Colon (tissue), 2 donors: ENCODE measurements around the gene LBHD2.

Experiments
- FAIRE-seq: peaks from 2 replicates; lab custom pipeline; 2012; peaks lifted over from hg19 to GRCh38; lab: Jason Lieb, UNC
- donor health status: control.
- donor health status: control.

The LBHD2 gene

DNA sequence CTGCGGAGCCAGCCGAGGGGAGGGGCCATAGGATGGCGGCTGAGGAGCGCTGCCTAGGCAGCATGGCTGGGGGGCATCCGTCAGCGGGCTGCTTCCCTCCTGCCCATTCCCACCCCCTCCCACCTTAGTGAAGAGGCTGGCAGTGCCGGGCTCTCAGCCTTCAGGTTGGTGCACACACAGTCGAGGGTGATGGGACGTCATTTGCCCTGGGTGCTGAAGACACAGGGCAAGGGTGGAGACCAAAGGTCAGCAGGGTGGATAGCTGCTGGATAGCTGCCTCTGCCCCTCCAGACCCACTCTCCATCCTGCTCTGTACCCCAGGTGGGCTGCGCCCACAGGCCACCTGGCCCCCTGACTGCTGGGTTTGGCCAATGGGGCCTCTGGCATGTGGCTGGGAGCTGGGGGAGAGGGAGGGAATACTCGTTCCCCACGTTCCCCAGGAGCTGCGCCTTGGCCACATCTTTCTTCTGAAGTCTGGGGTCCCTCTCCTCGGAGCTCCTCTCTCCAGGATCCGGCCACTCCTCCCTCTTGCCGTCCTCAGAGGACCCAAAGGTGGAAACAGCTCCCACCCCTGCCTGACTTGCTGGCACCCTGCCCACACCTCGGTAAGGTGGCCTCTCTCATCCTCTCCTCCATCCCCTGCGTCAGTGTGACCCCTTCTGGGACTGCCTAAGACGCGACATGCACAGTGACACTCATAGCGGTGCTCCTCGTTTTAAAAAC, 15.5 kb upstream of the LBHD2 start:
- no peak for FAIRE-seq

DNA sequence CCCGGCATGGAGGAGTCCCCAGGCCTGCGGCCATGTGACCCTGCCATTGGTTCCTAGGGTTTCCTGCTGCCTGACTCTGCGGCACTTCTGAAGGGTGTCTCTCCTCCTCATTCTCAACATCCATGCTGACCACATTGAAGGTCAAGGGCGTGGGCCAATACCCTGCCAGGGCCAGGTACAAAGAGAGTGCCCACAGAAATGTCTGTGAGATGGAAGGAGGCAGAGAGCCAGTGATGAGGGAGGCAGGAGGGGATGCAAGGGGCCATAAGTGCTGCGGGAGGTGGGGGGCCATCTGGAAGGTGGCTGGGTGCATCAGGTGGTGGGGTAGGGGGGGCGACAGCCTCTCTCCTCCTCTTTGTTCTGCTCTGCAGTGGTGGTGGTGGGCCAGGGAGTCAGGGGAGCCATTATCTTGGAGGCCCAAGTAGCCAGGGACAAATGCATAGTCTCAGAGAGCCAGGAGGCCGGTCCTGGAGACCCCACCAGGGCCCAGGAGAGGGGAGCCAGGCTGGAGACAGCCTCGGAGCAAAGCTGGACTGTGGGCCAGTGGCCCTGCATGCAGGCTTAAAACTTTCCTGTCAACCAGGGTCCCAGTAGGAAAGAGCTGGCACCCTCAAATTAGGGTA, 13.6 kb upstream of the LBHD2 start:
- FAIRE-seq, result no peak

DNA sequence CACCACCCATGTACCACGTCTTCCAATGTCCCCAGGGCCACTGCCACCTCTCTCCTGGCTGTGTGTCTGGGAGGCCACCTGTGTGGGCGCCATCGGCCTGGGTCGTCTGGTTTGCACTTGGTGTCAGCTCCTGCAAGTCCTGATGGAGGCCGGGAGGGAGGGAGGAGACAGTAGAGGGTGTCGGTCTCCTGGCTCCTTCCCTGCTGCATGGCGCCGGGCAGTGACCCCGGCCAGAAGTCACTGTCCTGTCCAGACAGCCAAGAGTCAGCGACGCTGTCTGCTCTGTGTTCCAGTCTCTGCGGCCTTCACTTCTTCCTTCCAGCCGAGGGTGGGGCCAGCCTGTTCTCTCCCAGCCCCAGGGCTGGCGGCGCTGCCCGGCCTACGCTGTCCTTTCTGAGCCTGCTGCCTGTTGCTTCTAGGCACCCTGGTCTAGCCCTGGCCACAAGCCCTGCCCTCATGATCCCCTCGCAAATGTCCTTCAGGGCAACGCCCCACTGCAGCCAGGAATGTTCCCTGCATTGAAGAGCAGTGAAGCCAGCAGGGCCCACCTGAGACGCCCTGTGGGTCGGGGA, 13.0 kb upstream of the LBHD2 start:
- no peak for FAIRE-seq

DNA sequence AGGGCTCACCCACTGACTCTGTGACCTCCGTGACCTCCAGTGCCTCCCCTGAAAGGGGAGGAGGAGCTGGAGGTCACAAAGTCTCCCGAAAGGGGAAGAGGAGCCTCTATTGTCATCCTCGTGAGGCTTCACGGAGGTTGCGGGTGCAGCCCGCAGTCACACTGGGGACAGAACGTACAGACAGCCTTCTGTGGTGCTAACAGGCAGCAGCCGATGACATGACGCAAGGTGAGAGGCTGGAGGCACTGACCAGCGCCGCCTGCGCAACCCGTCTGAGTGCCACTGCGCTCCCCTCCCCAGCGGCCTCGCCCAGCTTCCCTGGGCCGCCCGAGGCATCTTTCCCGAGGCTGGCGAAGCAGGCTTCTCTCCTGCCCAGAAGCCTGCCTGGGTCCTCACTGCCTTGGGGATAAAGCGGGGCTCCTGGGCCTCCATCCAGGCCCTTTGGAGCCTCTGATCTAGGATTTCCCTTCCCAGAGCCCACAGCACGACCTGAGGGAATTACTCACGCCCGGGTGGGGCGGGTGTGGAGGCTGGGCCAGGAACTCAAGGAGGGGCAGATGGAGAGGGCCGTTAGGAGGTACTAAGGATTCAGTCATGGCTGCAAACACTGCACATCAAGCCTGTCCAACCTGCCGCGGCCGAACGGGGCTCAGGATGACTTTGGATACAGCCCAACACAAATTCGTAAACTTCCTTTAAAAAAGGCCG, 12.3 kb upstream of the LBHD2 start:
- FAIRE-seq, result no peak

DNA sequence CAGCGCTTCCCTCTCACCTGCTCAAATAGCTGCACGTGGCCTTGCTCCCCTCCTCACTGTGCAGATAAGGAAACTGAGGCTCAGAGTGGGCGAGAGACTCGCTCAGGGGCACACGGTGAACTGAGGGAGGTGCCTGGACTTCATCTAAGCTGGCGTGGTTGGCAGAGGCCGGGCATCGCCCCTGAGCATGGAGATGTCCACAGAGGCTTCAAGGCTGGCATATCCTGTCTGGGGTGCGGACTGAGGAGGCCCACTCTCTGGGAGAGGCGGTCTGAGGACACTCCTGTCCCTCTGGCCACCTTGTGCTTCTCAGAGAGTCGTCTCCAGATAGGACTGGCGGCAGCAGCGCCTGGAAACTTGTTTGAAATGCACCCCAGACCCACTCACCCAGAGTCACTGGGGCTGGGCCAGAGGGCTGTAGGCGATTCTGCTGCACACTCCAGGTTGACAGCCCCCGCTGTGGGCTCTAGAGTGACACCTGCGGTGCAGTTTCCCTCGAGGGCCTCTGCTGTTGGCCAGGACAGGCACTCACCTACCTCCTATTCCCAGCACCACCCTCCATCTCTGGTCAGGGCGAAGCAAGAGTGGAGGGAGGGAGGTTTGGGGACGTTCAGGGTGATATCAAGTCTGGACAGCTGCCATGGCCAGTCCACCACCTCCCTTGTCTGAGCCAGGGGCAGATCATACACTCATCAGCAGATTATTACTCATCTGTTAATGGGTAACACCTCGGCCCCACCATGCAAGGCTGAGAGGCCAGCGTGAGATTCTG, 11.2 kb upstream of the LBHD2 start:
- FAIRE-seq, result no peak

DNA sequence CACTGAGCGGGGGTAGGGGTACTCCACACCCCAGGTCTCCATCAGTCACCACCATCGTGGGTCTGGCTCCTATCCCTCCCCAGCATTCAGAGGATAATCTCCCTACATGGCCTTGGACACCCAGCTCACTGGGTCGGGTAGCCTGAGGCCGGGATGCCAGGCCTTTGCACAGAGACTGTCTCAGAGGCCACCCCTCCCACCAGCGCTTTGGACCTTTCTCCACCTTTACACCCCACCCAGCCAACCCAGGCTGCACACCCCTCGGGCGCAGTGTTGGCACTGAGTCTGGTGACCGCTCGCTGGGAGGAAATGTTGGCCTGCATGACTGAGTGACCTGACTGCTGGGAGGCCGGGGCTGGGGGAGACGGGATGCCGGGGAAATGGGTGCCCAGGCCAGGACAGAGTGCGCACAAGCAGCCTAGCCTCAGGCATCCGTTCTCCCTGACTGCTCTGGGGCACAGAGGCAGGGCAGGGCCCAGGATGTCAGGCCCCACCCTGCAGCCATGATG, 10.6 kb upstream of the LBHD2 start:
- FAIRE-seq, result no peak

DNA sequence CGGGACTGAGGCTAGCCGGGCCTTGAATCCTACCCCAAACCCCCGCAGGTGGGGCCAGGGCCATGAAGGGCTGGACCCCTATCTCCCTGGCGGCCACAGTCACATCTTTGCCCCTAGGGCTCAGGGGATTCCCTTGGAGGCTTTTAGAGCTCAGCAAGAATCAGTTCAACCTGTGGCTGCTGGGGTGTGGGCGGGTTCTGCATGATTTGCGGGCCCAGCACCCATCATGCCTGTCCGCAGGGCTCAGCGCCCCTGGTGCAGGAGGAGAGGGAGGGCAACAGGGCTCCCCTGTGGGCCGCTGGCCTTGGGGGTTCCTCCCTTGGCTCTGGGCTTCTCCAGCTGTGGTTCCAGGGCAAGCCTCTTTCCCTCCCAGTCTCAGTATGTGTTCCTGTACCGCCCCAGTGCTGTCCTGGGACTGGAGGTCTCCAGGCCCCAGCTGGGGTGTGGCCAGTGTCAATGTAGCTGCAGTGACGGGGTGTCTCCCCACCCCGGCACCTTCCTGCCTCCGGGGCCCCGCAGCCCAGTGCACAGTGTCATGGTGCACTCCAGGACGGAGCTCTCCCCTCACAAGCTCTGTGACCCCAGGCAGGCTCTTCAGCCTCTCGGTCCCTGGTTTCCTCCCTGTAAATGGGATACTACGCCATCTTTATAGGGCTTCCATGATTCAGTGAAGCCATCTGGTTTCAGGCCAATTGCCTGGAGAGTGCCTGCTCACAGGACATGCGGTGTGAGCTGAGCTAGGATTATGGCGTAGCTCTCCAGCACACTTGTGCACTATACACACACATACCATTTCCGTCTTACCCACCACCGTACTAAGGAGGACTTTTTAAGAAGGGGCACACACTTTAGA, 9.9 kb upstream of the LBHD2 start:
- FAIRE-seq, result no peak

DNA sequence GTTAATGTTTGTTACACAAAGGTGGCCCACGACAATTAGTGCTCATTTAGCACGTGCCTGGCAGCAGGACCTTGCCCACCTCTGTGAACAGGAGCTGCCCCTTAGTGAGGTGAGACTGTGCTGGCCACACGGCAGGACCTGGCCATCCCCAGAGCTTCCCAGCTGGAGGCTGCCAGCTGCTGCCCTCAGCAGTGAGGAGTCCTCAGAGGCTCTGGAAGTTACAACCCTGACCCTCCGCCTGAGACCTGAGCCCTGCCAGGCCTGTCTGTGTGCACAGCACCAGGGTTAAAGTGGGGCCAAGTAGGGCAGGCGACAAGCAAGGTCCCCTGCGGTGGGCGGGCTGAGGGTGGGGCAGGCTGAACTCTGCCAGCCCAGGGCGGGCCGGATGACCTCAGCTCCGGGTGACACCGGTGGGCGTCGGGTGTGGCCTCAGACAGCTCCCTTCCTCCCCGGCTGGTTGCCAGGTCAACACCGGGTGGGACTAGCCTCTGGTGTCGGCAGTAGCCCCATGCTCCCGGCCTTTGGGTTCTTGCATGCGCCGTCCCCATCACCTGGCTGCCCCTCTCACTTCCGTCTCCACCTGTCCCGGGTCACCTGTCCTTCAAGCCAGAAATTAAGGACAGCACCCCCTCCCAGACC, 9.2 kb upstream of the LBHD2 start:
- no peak for FAIRE-seq

DNA sequence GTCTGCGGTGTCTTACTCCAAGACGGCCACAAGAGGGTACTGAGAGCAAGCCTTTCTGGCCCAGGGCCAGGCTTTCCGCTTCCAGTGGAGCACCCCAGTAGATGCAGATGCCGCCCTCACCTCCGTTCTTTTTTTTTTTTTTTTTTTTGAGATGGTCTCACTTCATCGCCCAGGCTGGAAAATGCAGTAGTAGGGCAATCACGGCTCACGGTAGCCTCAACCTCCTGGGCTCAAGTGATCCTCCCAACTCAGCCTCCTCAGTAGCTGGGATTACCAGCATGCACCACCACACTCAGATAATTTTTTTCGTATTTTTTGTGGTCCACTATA, 5.6 kb upstream of the LBHD2 start:
- no peak for FAIRE-seq

DNA sequence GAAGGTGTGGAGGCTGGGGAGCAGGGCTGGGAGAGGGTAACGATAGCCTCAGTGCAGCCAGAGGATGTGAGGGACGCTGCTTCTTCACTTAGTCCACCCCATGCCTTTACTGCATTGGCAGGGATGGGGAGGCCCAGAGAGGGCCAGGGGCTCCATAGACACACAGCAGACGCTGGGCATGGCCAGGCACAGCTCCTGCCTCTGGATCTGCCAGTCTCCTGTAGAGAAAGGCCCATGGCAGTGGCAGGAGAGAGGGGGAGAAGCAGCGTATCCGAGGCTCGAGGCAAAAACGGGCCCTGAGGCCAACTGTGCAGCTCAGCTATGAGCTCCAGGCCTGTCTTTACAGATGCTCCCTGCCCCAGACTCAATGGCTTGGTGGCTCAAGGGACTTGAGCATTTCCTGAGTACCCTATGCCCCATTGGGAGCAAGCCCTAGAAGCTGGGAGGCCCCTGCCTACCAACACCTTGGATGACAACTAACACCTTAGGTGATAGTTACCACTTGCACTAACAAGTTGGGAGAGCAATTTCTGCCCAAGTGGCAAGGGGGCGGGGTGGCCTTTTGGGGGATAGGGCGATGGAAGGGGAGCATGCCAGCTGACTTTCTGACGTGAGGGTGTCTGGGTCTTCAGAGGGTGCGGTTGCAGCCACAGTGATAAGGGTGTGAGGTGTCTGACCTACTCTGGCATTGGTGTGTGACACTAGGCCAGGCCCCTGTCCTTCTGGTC, 5.0 kb upstream of the LBHD2 start:
- no peak for FAIRE-seq

DNA sequence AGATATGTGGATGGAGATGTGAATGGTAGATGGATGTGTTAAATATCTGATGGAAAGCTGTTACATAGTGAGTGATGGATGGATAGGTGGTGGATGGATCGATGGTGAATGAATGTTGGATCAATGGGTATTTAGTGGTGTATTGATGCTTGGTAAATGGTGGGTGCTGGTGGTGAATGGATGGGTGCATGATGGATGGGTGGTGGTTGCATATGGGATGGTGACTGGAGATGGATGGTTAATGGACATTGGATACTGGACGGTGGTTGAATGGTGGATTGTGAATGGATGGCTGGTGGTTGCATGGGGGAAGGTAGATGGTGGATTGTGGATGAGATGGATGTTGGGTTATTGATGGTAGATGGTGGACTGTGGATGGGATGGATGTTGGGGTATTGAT, 2.1 kb upstream of the LBHD2 start:
- no peak for FAIRE-seq

DNA sequence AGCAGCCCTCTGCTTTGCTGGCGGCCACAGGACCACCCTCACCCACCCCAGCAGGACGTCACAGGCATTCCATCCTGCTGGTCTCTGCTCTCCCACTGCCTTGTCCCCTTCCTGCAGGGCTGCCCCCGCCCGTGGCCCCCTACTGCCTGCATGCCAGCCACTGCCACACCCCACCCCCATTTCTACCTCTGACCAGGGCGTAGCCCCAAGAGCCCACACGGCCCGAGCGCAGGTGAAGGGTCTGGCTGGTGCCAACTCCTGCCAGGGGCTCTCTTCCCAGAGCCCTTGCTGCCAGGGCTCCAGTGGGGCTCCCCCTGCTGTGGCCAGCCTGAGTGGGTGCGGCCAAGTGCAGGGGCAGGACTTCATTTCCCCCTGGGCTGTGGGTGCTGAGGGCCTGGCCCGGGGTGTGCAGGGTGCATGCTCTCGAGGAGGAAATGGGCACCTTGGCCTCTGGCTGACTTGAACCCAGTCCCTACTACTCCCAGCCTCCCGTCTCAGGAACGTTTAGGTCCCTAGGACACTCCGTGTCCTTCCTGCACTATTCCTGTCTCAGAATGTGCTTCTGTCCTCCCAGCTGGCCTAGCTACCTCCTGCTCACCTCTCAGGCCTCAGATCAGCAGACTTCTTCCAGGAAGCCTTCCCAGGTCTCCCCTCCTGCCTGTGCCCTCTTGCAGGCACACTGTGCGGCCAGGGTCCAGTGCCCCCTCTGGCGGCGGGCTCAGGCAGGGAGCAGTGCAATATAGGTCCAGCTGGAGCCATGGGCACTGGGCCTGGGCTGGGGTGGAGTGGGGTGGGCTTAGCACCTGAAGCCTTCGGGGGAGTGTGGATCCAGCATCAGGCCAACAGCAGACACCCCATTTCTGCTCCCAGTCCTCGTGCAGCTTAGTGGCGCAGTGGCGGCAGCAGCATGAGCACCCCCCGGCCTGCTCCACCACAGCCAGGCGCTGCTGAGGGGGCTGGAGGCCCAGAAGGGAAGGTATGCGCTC, 1.4 kb downstream of the LBHD2 start:
- no peak for FAIRE-seq

DNA sequence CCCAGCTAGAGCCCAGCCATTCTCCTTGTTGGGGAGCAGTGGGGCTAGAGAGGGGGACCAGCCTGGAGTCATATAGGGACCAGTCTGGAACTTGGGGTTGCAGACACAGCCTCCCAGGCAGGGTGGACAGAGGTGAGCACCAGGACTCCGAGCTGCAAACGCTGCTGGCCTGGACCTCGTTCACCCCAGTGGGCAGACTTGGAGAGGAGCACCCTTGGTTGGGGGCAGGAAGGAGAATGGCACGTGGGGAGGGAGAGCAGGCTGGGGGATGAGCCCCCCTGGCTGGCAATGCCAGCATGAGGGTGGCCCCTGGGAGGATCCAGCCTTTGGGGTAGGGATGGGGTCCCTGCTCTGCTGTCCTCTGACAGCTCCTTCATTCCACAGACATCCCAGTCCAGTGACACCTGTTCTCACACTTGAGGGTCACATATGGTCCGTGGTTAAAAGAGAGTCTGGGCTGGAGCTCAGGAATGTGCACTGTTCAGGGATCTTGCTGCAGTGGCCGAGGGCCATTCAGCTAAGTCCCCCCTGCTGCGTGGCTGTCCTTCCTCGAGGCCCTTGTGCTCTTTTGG, 2.8 kb downstream of the LBHD2 start:
- FAIRE-seq, result no peak

DNA sequence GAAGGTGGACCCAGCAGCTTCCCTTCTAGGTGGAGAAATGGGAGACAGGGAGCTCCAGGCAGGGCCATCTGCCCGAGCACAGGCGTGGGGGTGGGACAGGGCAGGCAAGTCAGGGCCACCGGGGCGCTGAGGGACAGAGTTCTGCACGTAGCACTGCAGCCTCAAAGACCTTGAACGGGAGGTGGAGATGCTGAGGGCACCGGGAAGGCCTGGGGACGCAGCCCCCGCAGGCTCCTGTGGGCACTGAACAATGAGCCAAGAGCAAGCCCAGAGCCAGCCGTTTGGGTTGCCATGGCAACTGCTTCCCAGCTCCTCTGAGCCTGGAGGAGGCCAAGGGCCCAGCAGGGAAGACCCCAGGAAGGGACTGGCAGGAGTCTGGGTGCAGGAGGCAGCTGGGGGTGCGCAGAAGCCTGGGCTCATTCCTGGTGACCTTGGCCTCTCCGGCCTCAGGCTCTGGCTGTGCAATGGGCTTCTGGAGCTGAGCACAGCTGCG, 3.4 kb downstream of the LBHD2 start:
- no peak for FAIRE-seq

DNA sequence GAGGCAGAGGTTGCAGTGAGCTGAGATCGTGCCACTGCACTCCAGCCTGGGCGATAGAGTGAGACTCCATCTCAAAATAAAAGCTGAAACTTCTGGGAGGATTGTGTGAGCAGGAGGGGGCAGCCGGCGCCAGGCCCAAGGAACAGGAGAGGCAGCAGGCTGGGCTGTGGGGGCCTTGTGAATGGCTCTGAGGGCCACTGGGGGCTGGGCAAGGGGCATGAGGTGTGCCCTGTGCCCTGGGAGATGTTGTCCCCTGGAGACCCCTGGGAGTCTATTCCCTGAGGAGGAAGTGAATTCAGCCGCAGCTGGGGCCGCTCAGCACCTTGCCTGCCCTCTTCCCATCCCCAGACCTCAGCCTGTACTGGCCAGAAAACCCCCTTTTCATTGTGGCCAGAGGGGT, 4.9 kb downstream of the LBHD2 start:
- FAIRE-seq, result no peak

DNA sequence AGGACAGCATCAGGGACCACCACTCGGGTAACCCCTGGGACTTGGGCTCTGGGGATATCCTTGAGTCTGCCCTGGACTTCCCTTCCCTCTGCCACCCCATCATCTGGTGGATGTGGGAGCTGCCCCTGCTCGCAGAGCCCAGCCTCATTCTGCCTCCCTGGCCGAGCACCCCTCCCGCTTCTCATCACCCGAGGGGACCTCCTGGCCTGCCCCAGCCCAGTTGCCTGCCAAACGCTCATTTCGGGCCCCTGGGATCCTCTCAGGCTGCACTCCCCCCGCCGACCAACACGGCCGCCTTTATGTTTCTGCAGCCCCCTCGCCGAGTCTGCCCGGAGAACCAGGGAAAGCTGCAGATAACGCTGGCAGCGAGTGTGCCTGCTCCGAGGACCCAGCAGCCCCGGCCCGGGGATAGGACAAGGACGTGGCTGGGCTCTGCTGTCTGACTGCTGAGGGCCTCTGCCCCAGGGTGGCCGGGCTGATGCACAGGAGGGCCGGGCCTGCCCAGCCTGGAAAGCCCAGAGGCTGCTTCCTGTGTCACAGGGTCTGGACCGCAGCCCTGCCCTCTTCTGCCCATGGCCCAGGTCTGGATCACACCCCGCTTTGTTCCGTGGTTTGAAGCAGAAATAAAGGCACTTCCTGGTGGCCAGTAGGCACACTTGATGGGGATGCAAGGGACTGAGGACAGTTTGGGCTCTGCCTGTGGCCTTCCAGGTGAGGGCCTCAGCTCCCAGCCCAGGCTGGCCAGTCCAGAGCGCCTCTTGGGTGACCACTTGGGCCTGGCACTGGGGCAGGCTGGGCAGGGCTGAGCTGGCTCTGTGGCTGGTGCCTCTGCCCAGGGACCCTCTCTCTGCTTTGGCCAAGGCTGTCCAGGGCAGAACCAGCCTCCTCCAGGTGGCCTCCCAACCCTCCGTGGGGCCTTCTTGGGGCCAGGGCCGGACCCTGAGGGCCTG, 5.7 kb downstream of the LBHD2 start:
- FAIRE-seq, result no peak

DNA sequence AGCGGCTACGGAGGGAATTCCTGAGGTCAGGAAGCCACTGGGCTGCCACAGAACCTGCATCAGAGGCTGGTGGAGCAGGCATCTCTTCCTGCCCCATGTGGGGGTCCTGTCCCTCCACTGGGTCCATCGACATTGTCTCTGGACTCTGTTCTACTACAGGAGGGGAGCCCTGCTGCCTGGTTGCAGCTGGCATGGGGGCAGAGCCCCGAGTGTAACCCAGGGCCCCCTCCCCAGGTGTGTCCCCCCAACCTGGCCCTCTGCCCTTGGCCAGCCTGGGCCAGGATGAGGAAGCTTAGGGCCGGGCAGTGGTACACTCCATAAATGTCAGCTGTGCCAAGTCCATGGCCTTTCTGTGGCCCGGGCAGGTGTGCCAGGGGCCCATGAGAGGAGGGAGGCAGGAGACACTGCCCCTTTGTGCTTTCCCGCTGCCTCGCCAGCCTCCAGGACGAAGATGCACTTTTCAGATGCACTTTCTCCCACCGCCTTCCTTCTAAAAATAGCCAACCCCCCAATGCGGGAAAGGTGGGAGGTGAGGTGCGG, 6.5 kb downstream of the LBHD2 start:
- FAIRE-seq, result no peak
